HG02610 (cell line): Measurements from ENCODE around the gene PCIF1.
"Not testable (repeated sequence)": the region's sequence is repeated elsewhere in the genome, so short reads cannot be mapped to it uniquely, and the experiment has no call there.

Experiments used
- ATAC-seq: cut with Tn5 transposase; IDR thresholded peaks from one replicate; pipeline ENCODE4 v1.9.1; 2021; ENCODE audit warnings: mild to moderate bottlenecking, moderate library complexity; ENCODE audit not compliant: unreplicated experiment

PCIF1 gene

DNA sequence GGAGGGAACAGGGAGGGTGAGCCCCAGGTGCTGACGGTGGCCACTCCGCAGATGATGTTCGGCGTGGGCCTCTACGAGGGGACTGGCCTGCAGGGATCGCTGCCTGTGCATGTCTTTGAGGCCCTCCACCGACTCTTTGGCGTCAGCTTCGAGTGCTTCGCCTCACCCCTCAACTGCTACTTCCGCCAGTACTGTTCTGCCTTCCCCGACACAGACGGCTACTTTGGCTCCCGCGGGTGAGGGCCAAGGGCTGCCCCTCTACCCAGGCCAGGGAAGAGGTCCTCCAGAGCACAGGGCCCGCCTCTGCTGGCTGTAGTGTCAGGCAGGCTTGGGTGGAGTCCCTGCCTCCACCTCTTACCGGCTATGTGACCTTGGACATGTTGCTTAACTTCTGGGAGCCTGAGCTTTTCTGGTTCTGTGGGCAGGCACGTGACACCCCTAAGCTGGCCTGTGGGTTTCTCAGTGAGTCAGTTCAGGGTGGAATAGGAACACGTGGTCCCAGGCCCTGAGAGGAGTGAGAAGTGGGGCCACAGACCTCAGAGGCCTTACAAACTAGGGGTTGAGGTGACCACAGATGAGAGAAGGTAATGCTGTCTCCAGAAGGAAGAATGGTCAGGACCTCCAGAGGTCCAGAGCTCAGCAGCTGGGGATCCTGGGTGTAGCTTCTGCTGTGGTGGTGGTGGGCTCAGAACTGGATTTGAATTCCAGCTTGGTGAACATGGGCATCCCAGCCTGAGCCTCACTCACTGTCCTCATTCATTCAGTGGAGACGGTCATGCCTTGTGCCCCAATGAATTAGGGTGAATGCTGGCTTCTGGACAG is 11.9 kb downstream of the PCIF1 start:
- no peak for ATAC-seq

DNA sequence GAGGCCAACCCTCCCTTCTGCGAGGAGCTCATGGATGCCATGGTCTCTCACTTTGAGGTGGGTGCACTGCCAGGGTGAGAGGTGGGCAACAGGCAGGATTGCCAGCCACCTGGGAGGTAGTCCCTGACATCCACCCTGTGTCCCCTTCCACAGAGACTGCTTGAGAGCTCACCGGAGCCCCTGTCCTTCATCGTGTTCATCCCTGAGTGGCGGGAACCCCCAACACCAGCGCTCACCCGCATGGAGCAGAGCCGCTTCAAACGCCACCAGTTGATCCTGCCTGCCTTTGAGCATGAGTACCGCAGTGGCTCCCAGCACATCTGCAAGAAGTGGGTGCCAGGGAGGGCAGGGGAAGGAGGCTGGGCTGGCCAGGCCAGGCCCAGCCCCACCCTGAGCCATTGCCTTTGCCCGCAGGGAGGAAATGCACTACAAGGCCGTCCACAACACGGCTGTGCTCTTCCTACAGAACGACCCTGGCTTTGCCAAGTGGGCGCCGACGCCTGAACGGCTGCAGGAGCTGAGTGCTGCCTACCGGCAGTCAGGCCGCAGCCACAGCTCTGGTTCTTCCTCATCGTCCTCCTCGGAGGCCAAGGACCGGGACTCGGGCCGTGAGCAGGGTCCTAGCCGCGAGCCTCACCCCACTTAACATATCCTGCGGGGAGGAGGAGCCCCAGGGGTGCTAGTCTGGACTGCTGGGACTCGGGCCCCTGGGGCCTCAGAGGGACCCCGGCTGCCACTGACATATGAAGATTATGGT is 12.8 kb downstream of the PCIF1 start:
- no peak for ATAC-seq

- no peak for ATAC-seq
These were observed 13.8 kb downstream of the PCIF1 start for GRCh38 chr20:45948261-45948733.

GRCh38 chr20:45948742-45949541 is 14.5 kb downstream of the PCIF1 start:
- ATAC-seq, result no peak

GRCh38 chr20:45949542-45950329 is 15.3 kb downstream of the PCIF1 start:
- ATAC-seq, result no peak

- no peak for ATAC-seq
These were observed 15.8 kb downstream of the PCIF1 start for GRCh38 chr20:45950330-45950646.

DNA sequence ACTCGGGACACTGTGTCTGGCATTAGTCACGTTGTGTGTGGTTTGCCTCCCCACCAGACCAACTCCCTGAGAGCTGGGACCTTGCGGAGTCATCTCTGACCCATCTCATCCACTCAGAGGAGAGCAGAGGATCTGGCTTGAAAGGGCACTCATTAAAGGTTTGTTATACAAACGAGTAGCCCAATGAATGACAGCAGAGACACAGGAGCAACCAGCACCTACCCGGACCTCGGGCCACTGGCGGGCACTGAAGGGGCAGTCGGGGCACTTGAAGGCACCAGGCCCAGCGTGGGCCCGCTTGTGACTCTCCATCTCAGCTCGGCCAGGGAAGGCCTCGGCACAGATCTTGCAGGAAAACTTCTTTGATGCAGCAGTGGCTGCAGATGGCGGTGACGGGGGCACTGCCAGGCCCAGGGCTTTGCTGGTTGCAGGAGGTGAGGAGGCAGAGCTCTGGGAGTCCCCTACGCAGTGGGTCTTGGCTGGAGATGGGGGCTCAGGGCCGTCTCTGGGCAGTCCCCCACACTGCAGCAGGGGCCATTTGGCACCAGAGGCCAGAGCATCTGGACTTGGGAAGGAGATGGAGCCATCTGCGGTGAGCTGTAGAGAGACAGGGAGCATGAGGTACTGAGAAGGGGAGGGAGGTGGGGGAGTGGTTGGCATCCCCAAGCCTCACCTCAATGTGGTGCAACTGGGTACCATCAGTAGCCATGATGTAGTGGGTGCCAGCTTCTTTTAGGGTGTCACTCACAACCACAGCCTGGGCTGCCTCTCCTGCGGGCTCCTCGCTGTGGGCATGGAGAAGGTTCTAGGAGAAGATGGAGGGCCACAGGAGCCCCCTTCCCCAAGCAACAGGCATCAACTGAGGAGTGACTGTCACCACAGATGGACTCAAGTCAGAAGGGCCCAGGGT is 17.7 kb downstream of the PCIF1 start:
- no peak for ATAC-seq

- no peak for ATAC-seq
These were observed 18.4 kb downstream of the PCIF1 start for GRCh38 chr20:45952861-45953260.

DNA sequence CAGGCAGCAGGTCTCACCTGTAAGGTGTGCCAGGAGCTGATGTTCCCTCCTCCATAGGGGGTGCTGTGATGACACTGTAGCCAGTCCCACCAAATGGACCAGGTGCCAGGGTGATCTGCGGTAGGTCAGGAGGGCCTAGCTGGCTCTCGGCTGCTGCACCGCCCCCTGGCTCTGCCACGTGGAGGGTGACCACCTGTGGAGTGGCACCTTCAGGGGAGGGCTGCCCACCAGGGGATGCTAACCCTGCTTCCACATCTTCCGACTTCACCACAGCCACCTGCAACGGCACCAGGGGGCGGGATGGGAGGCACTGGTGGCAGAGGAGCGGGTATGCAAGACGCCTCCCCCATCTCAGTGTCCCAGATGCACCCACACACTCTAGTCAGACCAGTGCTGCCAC is 19.2 kb downstream of the PCIF1 start:
- no peak for ATAC-seq

DNA sequence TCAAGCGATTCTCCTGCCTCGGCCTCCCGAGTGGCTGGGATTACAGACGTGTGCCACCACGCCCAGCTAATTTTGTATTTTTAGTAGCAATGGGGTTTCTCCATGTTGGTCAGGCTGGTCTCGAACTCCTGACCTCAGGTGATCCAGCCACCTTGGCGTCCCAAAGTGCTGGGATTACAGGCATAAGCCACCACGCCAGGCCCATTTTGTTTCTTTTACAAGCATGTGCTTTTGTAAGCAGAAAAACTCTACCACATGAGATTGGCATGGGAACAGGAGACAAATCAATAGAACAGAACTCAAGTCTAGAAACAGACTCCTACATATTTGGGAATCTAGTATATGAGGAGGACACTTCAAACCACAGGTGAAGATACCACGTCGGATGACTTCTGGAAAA is 21.8 kb downstream of the PCIF1 start:
- not testable (repeated sequence) for ATAC-seq

DNA sequence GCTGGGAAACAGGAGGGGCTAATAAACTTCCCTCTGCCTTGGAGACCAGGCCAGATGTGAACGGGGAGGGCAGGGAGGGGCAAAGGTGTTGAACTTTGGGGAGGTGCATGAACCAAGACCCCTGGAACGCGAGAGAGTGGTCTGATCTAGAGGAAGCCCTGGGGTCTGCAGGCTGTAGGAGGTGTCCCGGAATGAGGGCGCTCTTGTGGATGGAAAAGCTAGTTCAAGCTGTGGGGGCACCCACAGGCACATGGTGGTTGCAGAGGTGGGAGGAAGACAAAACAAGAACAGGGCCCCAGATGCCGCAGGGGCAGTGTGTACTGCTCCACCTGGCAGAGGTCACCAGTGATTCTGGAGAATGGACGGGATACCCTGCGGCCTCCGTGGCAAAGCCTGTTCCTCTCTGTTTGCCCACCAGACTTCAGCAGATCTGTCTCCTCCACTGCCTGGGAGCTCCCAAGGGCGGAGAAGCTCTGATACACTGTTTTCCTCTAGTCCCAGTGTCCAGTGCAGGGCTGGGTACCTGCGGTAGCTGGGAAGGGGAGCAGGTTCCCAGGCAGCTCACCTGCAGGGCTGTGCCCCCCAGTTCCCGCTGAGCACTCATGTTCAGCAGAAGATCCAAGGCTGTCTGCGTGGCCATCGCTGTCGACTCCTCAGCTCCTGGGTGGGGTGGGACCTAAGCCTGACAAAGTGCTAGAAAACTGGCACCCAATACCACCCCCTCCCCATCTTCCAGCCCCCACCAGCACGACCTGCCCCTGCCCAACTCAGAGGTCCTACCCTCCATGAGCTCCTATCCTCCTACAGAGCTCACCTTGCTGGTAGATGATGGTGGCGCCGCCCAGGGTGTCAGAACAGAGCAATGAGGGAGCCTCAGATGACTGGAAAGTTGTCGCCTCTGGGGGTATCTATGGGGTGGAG is 22.8 kb downstream of the PCIF1 start:
- no peak for ATAC-seq

GRCh38 chr20:45958593-45958992 is 24.1 kb downstream of the PCIF1 start:
- no peak for ATAC-seq

DNA sequence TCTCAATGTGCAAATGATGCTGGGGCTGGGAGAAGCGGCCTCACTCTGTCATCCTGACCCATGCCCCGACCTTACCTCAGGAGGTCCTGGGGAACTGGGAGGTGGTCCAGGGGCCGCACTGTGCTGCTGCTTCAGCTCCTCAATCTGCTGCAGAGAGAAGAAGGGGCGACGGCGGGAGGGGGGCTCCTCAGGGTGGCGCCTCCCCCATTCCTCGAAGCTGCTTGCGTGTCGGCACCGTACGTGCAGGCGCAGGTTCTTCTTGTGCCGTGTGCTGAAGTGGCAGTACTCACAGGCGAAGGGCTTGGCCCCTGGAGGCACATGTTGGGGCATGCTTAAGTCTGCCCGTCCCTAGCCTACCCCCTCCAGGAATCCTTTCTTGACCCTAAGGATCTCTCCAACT is 24.6 kb downstream of the PCIF1 start:
- ATAC-seq, result no peak

GRCh38 chr20:45959956-45960630 is 25.6 kb downstream of the PCIF1 start:
- no peak for ATAC-seq

GRCh38 chr20:45962031-45962755 is 27.7 kb downstream of the PCIF1 start:
- no peak for ATAC-seq

DNA sequence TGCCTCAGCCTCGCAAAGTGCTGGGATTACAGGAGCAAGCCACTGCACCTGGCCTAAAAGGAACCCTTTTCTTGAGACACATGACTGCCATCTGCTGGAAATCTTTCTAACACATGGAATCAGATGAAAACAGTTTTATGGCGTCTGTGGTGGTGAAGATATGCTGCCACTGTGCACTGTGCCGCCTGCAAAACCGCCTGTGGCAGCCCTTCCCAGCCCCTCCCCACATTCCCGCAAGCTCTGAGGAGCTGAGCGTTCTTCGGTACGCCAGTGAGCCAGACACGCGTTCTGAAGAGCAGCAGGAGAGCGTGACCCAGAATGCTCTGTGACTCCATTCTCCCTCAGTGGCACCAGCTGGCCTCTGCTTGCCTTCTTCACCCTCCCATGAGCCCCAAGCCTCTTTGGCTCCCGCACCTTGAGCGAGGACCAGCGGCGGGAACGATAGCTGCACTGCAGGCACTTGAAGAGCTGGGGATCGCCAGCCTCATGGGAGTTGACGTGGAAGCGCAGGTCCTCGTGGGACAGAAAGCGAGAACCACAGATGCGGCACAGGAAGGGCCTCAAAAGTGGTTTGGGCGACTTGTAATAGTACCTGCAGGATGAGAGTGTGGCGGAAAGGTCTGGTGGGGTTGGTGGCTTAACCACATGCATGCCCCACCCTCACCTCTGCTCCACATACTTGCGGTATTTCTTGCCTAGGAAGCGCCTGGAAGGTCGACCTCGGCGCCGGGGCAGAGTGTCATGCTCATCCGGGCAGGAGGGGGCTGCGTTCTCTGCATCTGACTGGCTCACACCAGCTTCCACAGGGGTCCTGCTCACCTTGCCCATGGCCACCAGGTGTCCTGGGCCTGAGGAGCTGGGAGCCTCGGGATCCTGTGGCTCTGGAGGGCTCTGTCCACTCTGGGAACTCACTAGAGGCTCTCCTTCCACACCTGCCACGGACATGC is 28.8 kb downstream of the PCIF1 start:
- no peak for ATAC-seq
